H9 (cell line): Measurements from ENCODE around the gene AP2A2. TPM values are rescaled to one million over a fixed set of nuclear protein-coding genes. Genes with fewer than 3 reads are reported as not detected.

Experiments
- DNase-seq: peaks from one replicate; pipeline ENCODE4 v3.0.0-alpha.2; 2017
- H2AFZ ChIP-seq: one replicate; pipeline ENCODE4 v1.6.1; 2013; ENCODE audit warnings: mild to moderate bottlenecking, low read length, control low read depth, moderate library complexity
- H2AK5ac ChIP-seq: 2 replicates; pipeline ENCODE4 v1.6.1; 2013; ENCODE audit warnings: low read length, control low read depth, mixed read lengths; ENCODE audit not compliant: insufficient read length
- H2BK120ac ChIP-seq: one replicate; pipeline ENCODE4 v1.6.1; 2013; ENCODE audit warnings: low read depth, mild to moderate bottlenecking, low read length, control low read depth, inconsistent platforms; ENCODE audit not compliant: poor library complexity, severe bottlenecking
- H2BK12ac ChIP-seq: 2 replicates; pipeline ENCODE4 v1.6.1; 2013; ENCODE audit warnings: low read length, control low read depth, mixed read lengths, low read depth; ENCODE audit not compliant: insufficient read length
- H2BK15ac ChIP-seq: 2 replicates; pipeline ENCODE4 v1.6.1; 2013; ENCODE audit warnings: low read depth, low read length, control low read depth
- H2BK20ac ChIP-seq: one replicate; pipeline ENCODE4 v1.6.1; 2013; ENCODE audit warnings: low read depth, mild to moderate bottlenecking, low read length, control low read depth, inconsistent platforms; ENCODE audit not compliant: poor library complexity, severe bottlenecking
- H2BK5ac ChIP-seq: 2 replicates; pipeline ENCODE4 v1.6.1; 2013; ENCODE audit warnings: low read length, control low read depth, mixed read lengths; ENCODE audit not compliant: insufficient read length
- H3K14ac ChIP-seq: 2 replicates; pipeline ENCODE4 v1.6.1; 2013; ENCODE audit warnings: low read length, control low read depth; ENCODE audit not compliant: insufficient read depth
- H3K18ac ChIP-seq: 2 replicates; pipeline ENCODE4 v1.6.1; 2013; ENCODE audit warnings: low read depth, mild to moderate bottlenecking, mixed read lengths, low read length, control low read depth; ENCODE audit not compliant: insufficient read length
- H3K23ac ChIP-seq: 2 replicates; pipeline ENCODE4 v1.6.1; 2013; ENCODE audit warnings: low read length, control low read depth, mixed read lengths, low read depth; ENCODE audit not compliant: insufficient read length
- H3K23me2 ChIP-seq: 2 replicates; pipeline ENCODE4 v1.6.1; 2013; ENCODE audit warnings: low read depth, mild to moderate bottlenecking, mixed read lengths, low read length, control low read depth; ENCODE audit not compliant: insufficient read length, poor library complexity, severe bottlenecking
- H3K27ac ChIP-seq: 2 replicates; pipeline ENCODE4 v1.5.1; 2013; ENCODE audit warnings: low read length, control low read depth, mixed read lengths, low read depth; ENCODE audit not compliant: insufficient read length
- H3K27me3 ChIP-seq: 2 replicates; pipeline ENCODE4 v1.6.1; 2013; ENCODE audit warnings: low read length, control low read depth, inconsistent platforms; ENCODE audit not compliant: insufficient read depth
- H3K4ac ChIP-seq: 2 replicates; pipeline ENCODE4 v1.6.1; 2013; ENCODE audit warnings: low read depth, mild to moderate bottlenecking, control low read depth, inconsistent platforms, low read length, moderate library complexity
- H3K4me1 ChIP-seq: 2 replicates; pipeline ENCODE4 v1.6.1; 2013; ENCODE audit warnings: low read length, control low read depth, inconsistent platforms; ENCODE audit not compliant: insufficient read depth
- H3K4me2 ChIP-seq: 2 replicates; pipeline ENCODE4 v1.6.1; 2013; ENCODE audit warnings: low read length, control low read depth, mixed read lengths; ENCODE audit not compliant: insufficient read length, insufficient read depth
- H3K56ac ChIP-seq: 2 replicates; pipeline ENCODE4 v1.6.1; 2013; ENCODE audit warnings: low read depth, mild to moderate bottlenecking, mixed read lengths, low read length, control low read depth; ENCODE audit not compliant: insufficient read length
- H3K79me1 ChIP-seq: 2 replicates; pipeline ENCODE4 v1.6.1; 2013; ENCODE audit warnings: low read depth, mild to moderate bottlenecking, moderate library complexity, low read length, control low read depth, inconsistent platforms; ENCODE audit not compliant: insufficient read depth, poor library complexity, severe bottlenecking
- H3K79me2 ChIP-seq: 2 replicates; pipeline ENCODE4 v1.6.1; 2013; ENCODE audit warnings: low read length, control low read depth, inconsistent platforms; ENCODE audit not compliant: insufficient read depth
- H3K9ac ChIP-seq: 2 replicates; pipeline ENCODE4 v1.6.1; 2013; ENCODE audit warnings: low read length, control low read depth, mixed read lengths; ENCODE audit not compliant: insufficient read length; ENCODE audit errors: extremely low read depth
- H3K9me3 ChIP-seq: one replicate; pipeline ENCODE4 v1.6.1; 2013; ENCODE audit warnings: low read depth, low read length, inconsistent platforms; ENCODE audit not compliant: control insufficient read depth
- H3T11ph ChIP-seq: one replicate; pipeline ENCODE4 v1.6.1; 2013; ENCODE audit warnings: mild to moderate bottlenecking, low read length, control low read depth, inconsistent platforms
- H4K20me1 ChIP-seq: one replicate; pipeline ENCODE4 v1.6.1; 2013; ENCODE audit not compliant: control insufficient read depth, insufficient read length, insufficient read depth
- H4K5ac ChIP-seq: 2 replicates; pipeline ENCODE4 v1.6.1; 2013; ENCODE audit warnings: low read depth, mild to moderate bottlenecking, mixed read lengths, low read length, control low read depth; ENCODE audit not compliant: insufficient read length
- H4K8ac ChIP-seq: replicated peaks from 2 replicates; pipeline ENCODE4 v1.6.1; 2013; ENCODE audit warnings: low read length, control low read depth, mixed read lengths, low read depth; ENCODE audit not compliant: insufficient read length
- H4K91ac ChIP-seq: 2 replicates; pipeline ENCODE4 v1.6.1; 2013; ENCODE audit warnings: low read depth, mild to moderate bottlenecking, moderate library complexity, mixed read lengths, low read length, control low read depth; ENCODE audit not compliant: insufficient read length
- H3K27ac Mint-ChIP-seq, 3 experiments: 2 replicates in 2 of 3; 3 replicates in 1 of 3; pipeline ENCODE4 v1.8.0; 2020 to 2021; ENCODE audit warnings: mixed read lengths in 3 of 3, mild to moderate bottlenecking in 1 of 3, moderate library complexity in 1 of 3
- H3K27me3 Mint-ChIP-seq: 2 replicates; pipeline ENCODE4 v1.8.0; 2021; ENCODE audit warnings: low read depth, mild to moderate bottlenecking, moderate library complexity, mixed read lengths
- H3K36me3 Mint-ChIP-seq, 3 experiments: 2 replicates in 2 of 3; 3 replicates in 1 of 3; pipeline ENCODE4 v1.8.0; 2020 to 2021; ENCODE audit warnings: low read depth in 3 of 3, mixed read lengths in 3 of 3; ENCODE audit not compliant: insufficient read depth in 1 of 3
- H3K4me1 Mint-ChIP-seq, 2 experiments: 2 replicates each; pipeline ENCODE4 v1.8.0; 2020; ENCODE audit warnings: mixed read lengths in 2 of 2
- H3K4me3 Mint-ChIP-seq, 2 experiments: 2 replicates in 1 of 2; 3 replicates in 1 of 2; pipeline ENCODE4 v1.8.0; 2020 to 2021; ENCODE audit warnings: mild to moderate bottlenecking in 2 of 2, mixed read lengths in 2 of 2, moderate library complexity in 1 of 2
- H3K9me3 Mint-ChIP-seq, 2 experiments: 2 replicates in 1 of 2; 3 replicates in 1 of 2; pipeline ENCODE4 v1.8.0; 2020; ENCODE audit warnings: mild to moderate bottlenecking in 2 of 2, mixed read lengths in 2 of 2, moderate library complexity in 1 of 2
- WGBS: extraction: QIAGEN DNeasy Blood & Tissue Kit; methylation state at CpG from one replicate; pipeline ENCODE4 v1.1.7; 2013; ENCODE audit warnings: missing lambda C conversion rate, low lambda C conversion rate, mixed read lengths; ENCODE audit not compliant: insufficient read length; ENCODE audit errors: extremely low coverage; 5-methylcytosine and 5-hydroxymethylcytosine counted together
- total RNA-seq: library from RNA; stranded (reverse); gene quantifications from 2 replicates; pipeline ENCODE4 v1.2.1, GENCODE V29; 2021
- TF ChIP-seq, protein P1 (sequence below): fragments of 200-600 bp; sonication (generic); conservative IDR thresholded peaks from 3 replicates; pipeline ENCODE4 v1.8.0; 2021; ENCODE audit warnings: antibody characterized with exemption, mild to moderate bottlenecking

AP2A2 gene
- total RNA-seq, 1 experiment from 2014 or later, result 53.7 TPM

DNA sequence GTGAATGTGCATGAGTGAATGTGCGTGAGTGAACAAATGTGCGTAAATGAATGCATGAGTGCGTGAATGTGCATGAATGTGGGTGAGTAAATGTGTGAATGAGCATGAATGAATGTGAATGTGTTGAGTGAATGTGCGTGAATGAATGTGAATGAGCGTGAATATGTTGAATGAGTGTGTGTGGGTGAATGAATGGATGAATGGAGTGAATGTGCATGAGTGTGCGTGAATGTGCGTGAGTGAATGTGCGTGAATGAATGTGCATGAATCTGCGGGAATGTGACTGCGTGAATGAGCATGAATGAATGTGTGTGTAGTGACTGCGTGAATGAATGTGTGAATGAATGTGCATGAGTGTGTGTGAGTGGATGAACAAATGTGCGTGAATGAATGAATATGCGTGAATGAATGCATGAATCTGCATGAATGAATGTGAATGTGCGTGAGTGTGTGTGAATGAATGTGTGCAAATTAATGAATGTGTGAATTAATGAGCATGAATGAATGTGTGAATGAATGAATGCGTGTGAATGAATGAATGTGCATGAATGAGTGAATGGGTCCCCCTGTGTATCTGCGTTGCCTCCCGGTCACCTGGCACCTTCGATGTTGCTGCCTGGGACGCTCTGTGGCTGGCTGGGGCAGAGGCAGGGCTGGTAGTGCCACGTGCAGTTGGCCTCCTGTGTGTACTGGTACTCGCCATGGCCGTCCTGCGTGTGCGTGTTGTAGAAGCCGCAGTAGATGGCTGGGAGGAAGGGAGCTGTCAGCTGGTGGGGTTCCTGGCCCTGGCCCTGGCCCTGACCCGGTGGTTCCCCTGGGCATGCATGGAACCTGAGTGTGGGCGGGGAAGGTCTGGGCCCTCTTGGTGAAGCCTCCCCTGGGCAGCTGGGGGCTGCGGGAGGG lies 97.5 kb downstream of the AP2A2 start:
- Mint-ChIP-seq H3K27me3 (no peaks in the 10 kb centered on the region; the same call in 1 of the 2 replicates), H3K4me1 (peaks cover 3 to 8% of the 10 kb centered on the region in 2 experiments; a peak in 2 of 4 replicates), H3K36me3 (peaks cover 0 to under 1% (median 0%) of the 10 kb centered on the region in 3 experiments; a peak in 3 of 7 replicates), H3K4me3 (no peak overlapping the region), H3K9me3 (peaks cover 1 to 2% of the 10 kb centered on the region in 2 experiments; a peak in 2 of 5 replicates), H3K27ac (no peak overlapping the region; a peak in 1 of 7 replicates)
- no peak overlapping the region for H3K14ac ChIP-seq
- no peak overlapping the region for H3K4me2 ChIP-seq
- TF ChIP-seq, protein P1, sequence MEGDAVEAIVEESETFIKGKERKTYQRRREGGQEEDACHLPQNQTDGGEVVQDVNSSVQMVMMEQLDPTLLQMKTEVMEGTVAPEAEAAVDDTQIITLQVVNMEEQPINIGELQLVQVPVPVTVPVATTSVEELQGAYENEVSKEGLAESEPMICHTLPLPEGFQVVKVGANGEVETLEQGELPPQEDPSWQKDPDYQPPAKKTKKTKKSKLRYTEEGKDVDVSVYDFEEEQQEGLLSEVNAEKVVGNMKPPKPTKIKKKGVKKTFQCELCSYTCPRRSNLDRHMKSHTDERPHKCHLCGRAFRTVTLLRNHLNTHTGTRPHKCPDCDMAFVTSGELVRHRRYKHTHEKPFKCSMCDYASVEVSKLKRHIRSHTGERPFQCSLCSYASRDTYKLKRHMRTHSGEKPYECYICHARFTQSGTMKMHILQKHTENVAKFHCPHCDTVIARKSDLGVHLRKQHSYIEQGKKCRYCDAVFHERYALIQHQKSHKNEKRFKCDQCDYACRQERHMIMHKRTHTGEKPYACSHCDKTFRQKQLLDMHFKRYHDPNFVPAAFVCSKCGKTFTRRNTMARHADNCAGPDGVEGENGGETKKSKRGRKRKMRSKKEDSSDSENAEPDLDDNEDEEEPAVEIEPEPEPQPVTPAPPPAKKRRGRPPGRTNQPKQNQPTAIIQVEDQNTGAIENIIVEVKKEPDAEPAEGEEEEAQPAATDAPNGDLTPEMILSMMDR, result no peak
- H3K23ac ChIP-seq, result no peak overlapping the region
- no peak overlapping the region for H3K9ac ChIP-seq
- no peak overlapping the region for H4K8ac ChIP-seq
- H3K56ac ChIP-seq, result no peak overlapping the region
- H3K23me2 ChIP-seq, result no peaks in the 10 kb centered on the region
- no peak overlapping the region for H2AK5ac ChIP-seq
- no peak overlapping the region for H3T11ph ChIP-seq
- H3K4ac ChIP-seq, result no peak overlapping the region
- H4K20me1 ChIP-seq, result peaks cover under 1% of the 10 kb centered on the region
- H2BK20ac ChIP-seq, result no peak overlapping the region
- no peak overlapping the region for H2BK120ac ChIP-seq
- WGBS, result 100% methylated on average over 14 of the region's 28 CpGs
- H2BK12ac ChIP-seq, result no peak overlapping the region
- no peak overlapping the region for H2BK15ac ChIP-seq
- H3K27ac ChIP-seq, result no peak overlapping the region
- H3K79me1 ChIP-seq, result no peaks in the 10 kb centered on the region
- H3K18ac ChIP-seq, result no peak overlapping the region
- no peak for DNase-seq
- no peaks in the 10 kb centered on the region for H3K79me2 ChIP-seq
- H4K5ac ChIP-seq, result no peak overlapping the region
- no peak overlapping the region for H4K91ac ChIP-seq
- no peaks in the 10 kb centered on the region for H3K9me3 ChIP-seq
- no peaks in the 10 kb centered on the region for H3K27me3 ChIP-seq
- no peak overlapping the region for H2AFZ ChIP-seq
- no peaks in the 10 kb centered on the region for H3K4me1 ChIP-seq
- H2BK5ac ChIP-seq, result no peak overlapping the region
